ENCODE measurements around the gene CD82.

CD82 gene

DNA sequence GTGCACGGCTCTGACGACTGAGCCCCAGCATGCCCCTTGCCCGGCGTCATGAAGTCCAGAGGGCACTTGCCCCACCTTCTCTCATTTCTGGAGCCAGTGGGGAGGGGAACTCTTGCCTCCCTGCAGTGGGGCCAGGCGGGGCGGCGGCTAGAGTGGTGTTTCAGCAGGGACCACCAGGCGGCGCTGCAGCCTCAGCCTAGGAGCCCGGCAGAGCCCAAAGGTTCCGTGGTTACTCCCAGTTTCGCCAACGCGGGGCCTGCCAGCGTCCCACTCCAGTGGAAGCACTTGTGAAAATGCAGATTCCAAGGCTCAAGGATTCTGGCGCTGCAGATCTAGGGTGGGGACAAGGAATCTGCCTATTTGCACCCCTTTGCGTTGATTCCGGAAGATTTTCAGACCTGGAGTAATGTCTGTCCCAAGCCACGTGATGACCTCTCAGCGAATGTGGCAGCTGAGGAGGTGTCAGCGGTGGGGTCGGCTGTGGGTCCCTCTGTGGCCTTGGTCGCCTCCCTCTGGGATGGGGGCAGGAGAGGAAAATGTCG, 55.7 kb downstream of the CD82 start:
- peak; percentile 84 for DNase-seq

DNA sequence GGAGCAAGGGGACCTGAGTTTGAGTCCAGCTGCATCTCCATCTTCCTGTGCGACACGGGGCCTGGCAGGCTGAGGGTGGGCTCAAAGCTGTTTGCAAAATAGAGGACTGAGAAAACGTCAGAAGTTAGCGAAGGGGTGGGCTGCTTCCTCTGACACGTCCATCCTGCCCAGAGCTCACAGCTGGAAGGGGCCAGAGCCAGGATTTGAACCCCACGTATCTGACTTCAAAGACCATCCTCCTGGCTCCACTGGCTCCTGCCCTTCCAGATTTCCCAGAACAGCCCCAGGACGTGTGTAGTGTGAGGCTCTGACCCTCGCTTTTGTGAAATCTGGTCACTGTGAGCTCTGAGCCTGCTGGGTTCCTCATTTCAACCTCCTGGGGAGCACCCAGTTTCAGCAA, 56.3 kb downstream of the CD82 start:
- no peak for DNase-seq

DNA sequence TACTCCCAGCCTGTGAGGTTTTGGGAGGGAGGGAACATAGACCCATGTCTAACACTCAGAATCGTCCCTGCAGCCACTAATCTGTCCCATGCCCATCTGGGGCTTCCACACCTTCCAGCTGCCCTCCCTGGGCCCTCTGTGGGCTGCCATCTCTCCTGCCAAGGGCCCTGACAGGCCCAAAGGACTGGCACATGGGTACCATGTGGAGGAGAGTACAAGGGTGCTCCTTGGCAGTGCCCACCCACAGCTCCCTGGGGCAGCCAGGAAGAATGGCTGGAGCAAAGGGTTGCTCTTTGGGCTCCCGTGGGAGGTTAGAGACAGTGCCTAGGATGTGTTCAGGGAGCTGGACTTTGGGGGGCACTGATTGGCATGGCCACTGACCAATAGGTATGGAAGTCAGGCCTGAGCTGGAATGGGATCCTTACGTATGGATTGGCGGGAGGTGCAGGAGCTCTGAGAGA, 56.8 kb downstream of the CD82 start:
- no peak for DNase-seq

DNA sequence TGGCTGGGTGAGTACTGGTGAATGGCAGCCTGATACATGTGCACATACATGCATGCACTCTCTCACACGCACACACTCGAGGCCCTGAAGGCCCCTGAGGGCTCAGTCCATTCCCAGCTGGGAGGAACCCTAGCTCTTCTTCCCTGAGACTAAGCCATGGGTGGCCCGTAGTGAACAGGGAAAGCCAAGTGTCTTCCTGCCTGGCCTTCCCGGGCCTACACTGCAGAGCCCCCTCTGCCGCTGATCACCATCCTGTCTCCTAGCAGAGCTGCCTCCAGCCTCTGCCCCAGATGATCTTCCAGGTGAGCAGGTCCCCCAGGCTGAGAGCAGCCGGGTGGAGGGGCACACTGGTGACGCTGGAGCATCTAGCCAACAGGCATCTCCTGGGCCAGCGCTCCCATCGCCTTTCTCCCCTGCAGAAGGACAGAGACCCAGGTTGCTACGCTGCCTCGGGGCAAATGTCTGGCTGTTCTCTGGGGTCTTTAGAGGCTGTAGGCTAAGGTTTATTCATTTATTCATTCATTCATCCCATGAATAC, 57.3 kb downstream of the CD82 start:
- no peak for DNase-seq

DNA sequence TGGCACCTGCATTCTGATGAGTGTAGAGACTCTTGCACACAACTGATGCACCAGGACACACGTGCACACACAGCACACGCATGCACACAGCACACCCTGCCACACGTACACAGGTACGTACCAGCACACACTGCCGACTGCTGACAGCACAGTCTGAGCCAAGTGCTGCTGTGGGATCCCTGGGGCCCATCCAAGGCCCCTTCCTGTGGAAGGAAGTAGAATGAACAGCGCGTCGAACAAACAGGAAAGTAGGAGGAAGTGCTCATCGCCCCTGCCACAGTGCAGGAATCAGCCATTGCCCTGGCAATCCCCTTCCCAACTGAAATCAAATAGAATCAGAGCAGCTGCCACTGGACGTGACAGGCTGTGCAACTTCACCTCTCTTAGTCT, 57.9 kb downstream of the CD82 start:
- DNase-seq = no peak

DNA sequence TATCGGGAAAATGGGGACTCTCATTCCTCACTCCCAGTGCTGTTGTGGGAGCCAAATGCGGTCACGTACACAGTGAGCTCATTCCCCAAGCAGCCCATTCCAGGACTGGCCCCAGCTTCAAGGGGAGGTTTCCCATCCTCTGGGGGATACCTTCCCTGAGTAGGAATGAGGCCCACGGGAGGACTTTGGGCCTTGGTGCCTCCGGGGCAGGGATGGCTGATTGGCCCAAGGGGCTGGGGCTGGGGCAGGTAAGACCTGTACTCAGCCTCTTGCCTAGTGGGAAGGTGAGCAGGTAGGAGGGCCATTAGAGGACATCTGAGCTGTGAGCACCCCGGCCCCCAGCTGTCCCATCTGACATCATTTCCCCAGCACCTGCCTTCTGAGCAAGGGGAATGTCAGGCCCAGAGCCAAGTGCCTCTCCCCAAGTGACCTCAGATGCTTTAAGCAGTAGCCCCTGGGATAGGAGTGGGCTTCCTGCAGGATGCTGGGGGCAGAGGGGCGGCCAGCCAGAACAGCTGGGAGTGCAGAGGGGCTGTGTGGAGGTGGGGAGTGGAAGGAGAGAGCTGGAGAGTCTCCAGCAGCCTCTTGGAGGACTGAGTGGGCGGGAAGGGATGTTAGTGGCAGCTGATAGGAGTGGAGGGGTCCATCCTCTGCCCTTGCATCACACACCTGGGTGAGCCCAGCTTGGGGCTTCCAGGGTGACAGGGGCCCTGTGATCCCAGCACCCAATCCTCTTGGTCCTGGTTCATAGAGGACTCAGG, 58.4 kb downstream of the CD82 start:
- no peak for DNase-seq

DNA sequence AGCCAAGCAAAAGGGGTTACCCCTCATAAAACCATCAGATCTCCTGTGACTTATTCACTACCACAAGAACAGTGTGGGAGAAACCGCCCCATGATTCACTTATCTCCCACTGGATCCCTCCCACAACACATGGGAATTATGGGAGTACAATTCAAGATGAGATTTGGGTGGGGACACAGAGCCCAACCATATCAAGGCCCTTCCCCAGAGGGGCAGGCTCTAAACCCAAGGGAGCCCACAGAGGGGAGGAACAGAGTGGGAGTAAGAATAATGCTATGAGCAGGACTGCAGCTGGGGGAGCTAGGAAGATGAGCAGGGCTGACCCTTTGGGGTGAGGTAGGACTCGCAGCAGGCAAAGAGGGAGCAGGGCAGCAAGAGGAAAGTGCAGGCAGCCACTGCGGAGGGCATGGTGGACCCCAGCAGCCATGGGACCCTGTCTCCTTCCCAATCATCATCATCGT, 59.3 kb downstream of the CD82 start:
- DNase-seq = no peak

DNA sequence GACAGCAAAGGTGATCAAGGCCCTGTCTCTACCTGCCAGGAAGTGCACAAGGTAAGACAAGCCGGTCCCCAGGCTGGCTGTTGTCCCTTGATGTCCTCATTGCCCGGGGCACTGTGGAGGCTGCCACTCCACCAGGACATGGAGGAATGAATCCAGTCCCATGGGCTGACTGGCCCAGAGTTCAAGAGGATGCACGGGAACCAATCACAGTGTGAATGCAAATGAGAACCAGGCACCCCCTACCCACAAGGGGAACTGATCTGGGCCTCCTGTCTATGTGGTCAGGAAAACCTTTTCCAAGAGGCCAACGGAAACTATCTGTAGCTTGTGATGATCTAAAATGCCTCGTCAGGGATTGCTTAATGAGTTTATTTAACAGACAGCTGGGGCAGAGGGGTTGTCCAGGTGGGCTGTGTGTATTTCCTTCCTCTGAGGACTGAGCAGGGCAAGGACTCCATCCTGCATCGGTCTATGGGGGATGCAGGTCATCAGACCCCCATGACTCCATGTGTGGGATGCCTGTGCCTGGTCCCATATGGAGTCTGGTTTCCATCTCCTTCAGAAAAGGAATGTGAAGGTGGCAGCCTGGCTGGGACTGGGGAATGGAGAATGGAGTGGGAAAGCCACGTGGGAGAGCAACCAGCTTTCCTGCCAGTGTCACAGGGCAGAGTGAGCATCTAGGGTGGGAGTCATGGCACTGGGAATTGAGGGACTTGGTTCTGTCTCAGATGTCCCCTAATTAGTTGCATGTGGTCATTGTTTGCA, 60.5 kb downstream of the CD82 start:
- DNase-seq = peak; percentile 28

DNA sequence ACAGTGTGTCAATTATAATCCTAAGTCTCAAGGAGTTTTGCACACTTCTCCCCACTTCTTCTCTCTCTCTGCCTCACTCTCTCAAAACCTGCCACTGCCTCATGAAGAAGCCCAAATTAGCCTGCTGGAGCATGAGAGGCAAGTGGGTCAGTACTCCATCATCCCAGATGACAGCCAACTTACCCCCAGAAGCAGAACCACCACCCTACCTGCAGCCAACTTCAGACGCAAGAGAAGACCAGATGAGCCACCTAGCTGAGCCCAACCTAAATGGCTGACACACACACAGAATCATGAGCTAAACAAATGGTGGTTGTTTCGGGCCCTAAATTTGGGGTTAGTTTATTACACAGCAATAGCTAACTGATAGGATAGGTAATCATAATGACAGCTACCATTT, 61.2 kb downstream of the CD82 start:
- no peak for DNase-seq

DNA sequence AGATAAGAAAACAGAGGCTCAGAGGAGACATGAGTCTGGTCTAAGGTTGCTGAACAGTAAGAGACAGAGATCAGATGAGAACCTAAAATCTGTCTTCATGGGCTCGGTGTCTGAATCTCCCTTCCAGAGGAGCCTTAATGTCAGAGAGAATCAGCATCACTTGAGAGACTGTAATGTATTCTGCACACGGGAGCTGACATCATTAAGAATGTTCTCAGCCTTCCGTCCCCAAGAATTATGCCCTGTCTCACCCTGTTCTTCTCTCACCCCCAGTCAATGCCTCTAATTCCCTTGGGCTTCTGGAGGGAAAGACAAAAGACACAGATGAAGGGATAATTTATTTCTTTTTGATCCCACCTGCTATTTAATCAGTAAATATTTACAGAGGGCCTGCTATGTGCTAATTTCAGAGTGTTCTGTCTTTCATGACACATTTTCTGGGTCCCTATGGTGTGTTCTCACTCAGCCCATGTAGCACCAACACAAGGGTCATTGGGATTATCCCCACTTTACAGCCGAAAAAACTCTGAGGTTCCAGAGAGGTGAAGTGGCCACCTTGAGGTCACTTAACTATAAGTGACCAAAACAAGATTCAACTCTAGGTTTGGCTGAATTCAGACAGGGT, 61.8 kb downstream of the CD82 start:
- DNase-seq = no peak

DNA sequence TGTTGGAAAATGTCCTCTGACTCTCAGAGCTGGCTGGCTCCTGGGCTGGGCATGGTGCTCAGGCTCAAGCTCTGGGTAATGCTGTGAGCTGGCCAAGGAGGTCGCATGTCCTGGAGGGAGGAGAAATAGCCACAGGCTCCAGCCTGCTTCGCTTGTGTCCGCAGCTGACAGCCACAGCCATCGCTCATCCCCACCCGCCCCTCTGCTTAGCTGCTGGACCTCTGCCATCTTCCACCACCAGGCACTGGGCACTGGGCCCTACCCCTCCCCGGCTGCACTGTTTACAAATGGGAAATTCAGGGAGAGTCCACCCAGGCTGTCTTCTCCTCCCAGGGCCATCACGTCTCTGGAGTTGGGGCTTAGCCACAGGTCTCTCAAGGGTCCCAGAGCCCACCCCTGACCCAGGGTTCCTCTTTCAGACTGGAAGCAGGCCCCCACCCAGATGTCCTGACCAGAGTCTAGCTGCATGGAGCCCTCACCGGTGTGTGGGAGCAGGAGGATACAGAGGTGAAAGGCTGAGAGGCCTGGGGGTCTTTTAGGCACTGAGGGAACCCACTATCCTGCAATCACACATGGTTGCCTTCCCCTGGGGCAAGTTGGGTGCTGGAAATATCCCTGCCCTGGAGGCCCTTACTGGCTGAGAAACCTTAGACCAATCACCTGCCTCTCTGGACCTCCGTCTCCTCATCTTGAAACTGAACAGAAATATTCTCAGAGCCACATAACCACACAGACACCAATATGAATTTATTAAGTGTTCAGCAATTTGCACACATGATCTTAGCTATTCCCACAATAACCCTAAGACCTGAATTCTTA, 62.7 kb downstream of the CD82 start:
- DNase-seq = no peak

DNA sequence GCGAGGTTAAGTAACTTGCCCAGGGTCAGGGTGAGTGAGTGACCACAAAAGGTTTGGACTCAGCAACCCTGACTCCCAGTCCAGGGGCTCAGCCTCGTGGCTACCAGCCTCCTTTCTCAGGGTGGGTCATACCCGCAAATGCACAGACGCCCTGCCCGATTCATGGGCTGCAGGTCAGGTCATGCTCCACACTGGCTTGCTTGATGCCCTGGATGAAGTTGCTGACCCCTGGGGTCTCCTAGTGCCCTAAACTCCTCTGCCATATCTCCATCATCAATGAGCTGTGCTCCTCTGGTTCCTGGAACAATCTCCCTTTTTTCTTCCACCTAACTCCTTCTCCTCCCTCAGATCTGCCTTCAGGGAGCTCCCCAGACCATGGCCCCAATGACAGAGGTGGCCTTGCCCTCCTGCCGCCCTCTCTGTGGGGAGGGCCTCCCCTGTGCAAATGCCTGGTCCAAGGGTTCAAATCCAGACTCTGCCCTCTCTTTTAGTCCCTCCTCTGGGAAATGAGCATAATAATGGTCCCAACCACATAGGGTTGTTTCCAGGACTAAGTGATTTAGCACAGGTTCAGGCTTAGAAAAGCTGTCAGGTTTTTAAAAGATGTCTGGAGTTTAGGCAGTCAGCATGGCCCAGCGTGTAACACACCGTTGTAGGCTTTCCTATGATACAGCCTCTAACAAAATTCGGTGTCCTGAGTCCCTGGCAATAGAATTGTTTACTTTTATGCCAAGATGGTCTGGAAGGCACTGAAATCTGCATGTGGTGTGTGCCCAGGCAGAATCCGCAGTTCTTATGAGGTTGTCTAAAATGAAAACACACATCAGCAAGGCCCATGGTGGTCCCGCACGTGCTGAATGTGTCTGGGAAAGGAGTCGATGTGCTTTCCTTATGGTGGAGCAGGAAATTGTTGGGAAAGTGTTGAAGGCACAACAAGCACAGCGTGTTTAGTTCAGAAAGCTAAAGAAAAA, 63.6 kb downstream of the CD82 start:
- DNase-seq = no peak

DNA sequence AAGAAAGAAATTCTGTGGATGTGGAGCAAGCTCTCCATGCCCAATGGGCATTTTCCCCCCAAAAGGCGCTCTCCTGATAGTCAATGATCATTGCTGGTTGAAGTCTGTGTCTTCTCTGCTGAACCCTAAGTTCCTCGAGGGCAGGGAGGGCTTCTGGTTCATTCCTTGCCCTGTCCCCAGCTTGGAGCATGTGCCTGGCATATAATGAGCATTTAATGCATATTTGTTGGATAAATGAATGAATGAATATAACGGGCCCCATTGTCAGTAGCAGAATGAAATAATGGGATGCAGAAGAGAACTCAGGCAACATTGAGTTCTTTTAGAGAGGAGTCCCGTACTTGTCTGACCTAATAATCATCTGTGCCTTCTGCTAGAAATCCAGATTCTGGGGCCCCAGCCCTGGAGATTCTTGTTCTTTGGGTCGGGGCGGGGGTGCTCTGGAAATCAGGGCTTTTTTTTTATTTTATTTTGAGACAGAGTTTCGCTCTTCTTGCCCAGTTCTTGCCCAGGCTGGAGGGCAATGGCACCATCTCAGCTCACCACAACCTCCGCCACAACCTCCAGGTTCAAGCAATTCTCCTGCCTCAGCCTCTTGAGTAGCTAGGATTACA, 64.4 kb downstream of the CD82 start:
- DNase-seq = no peak

DNA sequence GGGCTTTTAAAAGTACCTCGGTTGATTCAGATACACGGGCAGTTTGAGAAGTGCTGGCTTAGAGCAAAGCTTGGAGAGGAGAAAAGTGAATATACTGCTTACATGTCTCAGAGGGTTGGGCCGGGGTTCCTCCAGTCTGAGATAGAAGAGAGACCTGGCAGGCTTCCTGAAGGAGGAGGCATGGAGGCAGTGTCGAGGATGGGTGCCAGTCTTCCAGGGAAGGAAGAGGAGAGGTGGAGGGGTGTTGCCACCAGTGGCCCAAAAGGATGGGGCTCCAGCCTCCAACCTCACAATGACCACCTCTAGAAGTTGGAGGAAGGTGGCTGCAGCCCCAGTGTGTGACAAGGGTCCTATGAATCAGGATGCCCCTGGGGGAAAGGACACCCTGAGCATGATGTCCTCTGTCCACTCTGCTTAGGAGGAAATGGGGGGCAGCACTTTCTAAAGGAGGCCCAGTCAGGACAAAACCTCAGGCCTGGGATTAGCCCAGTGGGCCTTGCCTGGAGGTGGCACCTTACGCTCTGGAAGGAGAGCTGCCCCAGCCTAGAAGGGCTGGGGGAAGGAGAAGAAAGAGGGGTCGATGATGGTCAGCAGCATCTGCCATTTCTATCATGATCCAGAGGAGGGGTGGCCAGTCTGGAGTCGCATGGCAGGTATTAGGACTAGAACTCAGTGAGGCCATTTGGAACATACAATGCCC, 65.2 kb downstream of the CD82 start:
- no peak for DNase-seq

DNA sequence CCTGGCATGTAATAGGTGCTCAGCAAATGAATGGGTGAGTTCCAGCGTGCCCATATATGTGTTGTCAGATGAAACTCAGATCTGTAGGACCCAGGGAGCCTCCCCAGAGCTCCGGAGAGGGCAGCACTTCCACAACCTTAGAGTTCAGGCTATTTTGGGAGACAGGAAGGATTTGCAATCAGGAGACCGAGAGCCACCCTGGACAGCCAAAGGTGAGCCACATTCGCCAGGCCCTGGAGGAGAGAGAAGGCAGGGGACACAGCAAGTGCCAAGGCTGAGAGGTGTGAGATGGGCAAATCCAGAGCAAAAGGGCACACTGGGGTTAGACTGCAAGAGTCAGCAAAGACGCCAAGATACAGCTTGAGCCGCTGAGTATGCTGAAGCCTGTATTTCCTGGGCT, 66.4 kb downstream of the CD82 start:
- no peak for DNase-seq

DNA sequence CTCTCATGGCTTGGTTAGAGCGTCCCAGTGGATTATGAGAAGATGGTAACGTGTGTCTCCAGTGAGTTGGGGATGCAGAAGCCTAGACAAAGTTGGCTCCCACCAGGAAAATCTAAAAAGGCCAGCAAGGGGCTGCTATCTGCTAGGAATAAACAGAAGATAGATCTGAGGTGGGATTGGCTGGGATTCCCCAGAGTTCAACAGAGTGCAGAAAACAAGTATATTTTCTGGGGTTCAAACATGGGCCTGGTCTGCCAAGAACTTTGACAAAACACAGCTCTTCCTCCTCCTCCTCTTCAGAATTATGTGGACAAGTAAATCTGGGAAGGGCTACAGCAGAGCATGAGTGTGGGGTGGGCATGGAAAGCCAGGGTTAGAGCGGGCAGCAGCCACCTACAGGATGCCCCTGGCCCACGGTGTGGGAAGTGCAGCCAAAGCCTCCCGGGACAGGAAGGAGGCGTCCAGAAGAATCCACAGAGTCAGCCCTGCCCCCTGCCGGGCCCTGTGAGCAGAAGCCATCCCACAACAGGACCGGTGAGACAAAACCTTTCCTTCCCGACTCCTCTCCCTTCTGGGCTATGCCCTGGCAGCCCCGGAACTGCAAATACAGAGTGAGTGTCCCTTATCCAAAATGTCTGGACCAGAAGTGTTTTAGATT, 67.1 kb downstream of the CD82 start:
- peak; percentile 41 for DNase-seq

DNA sequence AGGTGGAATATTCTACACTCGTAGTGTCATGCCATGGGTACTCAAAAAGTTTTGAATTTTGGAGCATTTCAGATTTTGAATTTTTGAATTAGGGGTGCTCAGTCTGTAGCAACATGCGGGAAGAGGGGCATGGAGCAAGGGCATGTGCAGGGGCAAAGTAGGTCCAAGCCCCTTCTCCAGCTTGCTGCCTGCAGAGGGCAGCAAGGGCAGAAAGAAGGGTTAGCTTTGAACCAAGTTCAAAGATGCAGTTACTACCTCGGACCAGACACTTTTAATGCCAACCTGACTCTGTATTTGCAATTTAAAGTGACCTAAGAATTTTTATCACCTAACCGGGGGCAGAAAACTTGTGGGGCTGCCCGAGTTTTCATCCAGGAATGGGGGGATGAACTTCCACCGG, 68.2 kb downstream of the CD82 start:
- peak; percentile 34 for DNase-seq

DNA sequence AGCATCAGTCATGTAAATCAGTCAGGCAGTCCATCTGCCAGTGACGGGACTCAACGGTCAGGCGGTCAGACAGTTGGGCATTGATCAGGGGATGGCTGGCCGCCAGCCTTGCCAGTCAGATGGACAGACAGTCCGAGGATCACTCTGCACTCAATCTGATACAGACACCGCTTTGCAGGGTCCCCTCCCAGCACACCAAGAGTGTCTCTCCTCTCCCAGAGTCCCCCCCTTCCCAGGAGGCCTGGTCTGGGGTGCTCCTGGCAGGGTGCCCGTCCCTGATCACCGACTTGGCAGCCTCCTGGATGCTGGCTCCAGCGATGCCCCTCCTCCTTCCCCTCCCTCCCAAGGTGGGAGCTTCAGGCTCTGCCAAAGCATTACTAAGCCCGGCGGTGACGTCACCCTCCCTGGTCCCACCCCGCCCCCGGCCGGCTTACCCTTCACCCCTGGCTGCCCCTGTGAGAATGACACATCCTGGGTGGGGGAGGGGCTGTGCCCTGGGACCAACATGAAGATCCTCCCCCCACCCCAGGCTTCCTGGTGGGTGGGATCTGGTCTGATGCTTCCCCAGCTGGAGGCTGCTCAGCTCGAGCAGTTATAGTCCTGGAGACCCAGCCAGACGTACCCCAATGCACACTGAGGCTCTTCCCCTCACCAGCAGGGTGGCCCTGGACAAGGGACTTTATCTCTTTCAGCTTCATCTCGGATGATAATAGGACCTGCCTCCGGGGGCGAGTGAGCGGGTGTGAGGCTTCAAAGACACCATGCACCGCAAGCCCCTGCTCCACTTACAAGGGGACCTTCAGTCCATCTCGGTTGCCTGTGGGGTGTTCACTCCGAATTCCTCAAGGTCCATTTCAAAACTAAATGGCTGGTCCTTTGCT, 69.2 kb downstream of the CD82 start:
- DNase-seq = peak; percentile 27

Data from OCI-M1 (cell line).